Esophagus squamous epithelium (tissue), 5 donors: ENCODE data around the gene SRP68. TPM values are rescaled to one million over a fixed set of nuclear protein-coding genes. Genes with fewer than 3 reads are reported as not detected.
"Not testable (repeated sequence)": the region's sequence is repeated elsewhere in the genome, so short reads cannot be mapped to it uniquely, and the experiment has no call there.

Source experiments
- DNase-seq: peaks from one replicate; lab custom pipeline; 2025; lab: John Stamatoyannopoulos, UW
- H3K27ac ChIP-seq, 4 donors: fragments of 200-600 bp; sonication (generic); one replicate each; pipeline ENCODE4 v1.5.1; 2016 to 2019; ENCODE audit warnings: mild to moderate bottlenecking in 1 of 4
- H3K27me3 ChIP-seq, 4 donors: fragments of 200-600 bp; sonication (generic); 1 replicate in 3 of 4; 2 replicates in 1 of 4; pipeline versions ENCODE4 v1.5.1 to v1.6.0; 2017 to 2021; ENCODE audit warnings: antibody characterized with exemption in 1 of 4
- H3K36me3 ChIP-seq, 3 donors: fragments of 200-600 bp; sonication (generic); one replicate each; pipeline ENCODE4 v1.5.1; 2016 to 2019
- H3K4me1 ChIP-seq, 3 donors: fragments of 200-600 bp; sonication (generic); one replicate each; pipeline ENCODE4 v1.5.1; 2017 to 2019
- H3K4me3 ChIP-seq, 4 donors: fragments of 200-600 bp; sonication (generic); 1 replicate in 3 of 4; 2 replicates in 1 of 4; pipeline ENCODE4 v1.5.1; 2016 to 2019; ENCODE audit warnings: mild to moderate bottlenecking in 2 of 4, moderate library complexity in 1 of 4
- H3K9me3 ChIP-seq, 3 donors: fragments of 200-600 bp; sonication (generic); one replicate each; pipeline ENCODE4 v1.5.1; 2016 to 2019
- CTCF ChIP-seq, 6 experiments: fragments of 450-650 bp in 4 of 6; fragments of 200-600 bp in 2 of 6; sonication (generic) in 2 of 6; IDR thresholded peaks; one replicate each; pipeline ENCODE4 v1.5.1; 2016 to 2019; ENCODE audit warnings: antibody characterized with exemption in 6 of 6, mild to moderate bottlenecking in 4 of 6, moderate library complexity in 4 of 6
- POLR2A ChIP-seq, 4 donors: fragments of 450-650 bp; IDR thresholded peaks; one replicate each; pipeline ENCODE4 v1.6.1; 2017; ENCODE audit warnings: antibody characterized with exemption in 4 of 4, mild to moderate bottlenecking in 4 of 4, moderate library complexity in 3 of 4
- WGBS, 2 donors: methylation state at CpG; one replicate each; pipeline ENCODE4 v1.1.5; 2018; 5-methylcytosine and 5-hydroxymethylcytosine counted together
- intact Hi-C: fragments of 100-400 bp; cut with DNase I; formaldehyde crosslinking; loops from one replicate; pipeline ENCODE4 v1.15.0; 2022
- total RNA-seq, 4 donors: library from RNA; depleted of rRNA; stranded (reverse); fragments of >200 nt; gene quantifications; one replicate each; pipeline ENCODE4 v1.1.0, GENCODE V29; 2016
- donor health status: DM: yes; HTN: yes; CAD: no.

Gene SRP68
- total RNA-seq, 4 donors from 2014 or later, result 40.6 to 78.0 (median 52.7) TPM

DNA sequence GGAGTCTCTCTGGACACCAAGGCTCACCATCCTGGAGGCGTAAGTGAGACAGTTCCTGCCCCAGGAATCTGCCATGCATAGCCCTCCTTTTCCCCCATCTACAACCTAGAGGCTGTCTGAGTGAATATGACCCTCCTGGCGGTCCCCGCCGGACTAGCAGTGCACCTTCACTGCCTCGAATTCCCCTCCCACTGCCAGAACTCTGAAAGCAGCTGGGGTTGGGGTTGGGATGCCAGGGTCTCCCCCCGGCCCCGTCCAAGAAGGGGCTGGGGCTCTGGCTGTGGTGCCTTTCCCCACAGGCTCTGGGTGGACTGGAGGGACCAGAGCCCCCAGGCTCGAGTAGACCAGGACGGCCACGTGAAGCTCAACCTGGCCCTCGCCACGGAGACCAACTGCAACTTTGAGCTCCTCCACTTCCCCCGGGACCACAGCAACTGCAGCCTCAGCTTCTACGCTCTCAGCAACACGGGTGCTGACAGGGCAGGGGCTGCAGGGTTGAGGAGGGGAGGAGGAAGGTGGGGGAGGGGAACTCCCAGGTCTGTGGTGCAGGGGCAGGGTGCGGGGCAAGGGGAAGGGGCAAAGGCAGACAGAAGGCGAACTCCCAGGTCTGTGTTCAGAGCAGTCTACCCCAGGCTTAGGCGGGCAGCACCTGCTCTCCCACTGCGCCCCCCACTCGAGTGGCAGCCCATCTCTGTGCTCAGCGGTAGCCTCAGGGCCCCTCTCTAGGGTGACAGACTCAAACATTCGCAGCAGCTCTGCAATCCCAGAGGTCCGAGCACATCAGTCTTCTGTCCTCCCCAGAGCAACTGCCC is 7.8 kb upstream of the SRP68 start:
- Histone ChIP-seq H3K9me3 (no peaks in the 10 kb centered on the region), H3K4me3 (no peak overlapping the region), H3K27me3 (peaks cover 12 to 57% (median 24%) of the 10 kb centered on the region in 4 donors), H3K27ac (no peak overlapping the region), H3K36me3 (peaks cover 10 to 36% (median 23%) of the 10 kb centered on the region in 3 donors), H3K4me1 (peaks cover 21 to 41% (median 22%) of the 10 kb centered on the region in 3 donors)
- intact Hi-C loops, result no loop called here
- TF ChIP-seq POLR2A (IDR thresholded peaks at IDR 0.05) (no peak), CTCF (IDR thresholded peaks at IDR 0.05) (peak in 2 of 6 experiments; percentile 8 to 30)
- 10 to 33% methylated on average over 5 of the region's 23 CpGs for WGBS, 2 donors
- no peak for DNase-seq

DNA sequence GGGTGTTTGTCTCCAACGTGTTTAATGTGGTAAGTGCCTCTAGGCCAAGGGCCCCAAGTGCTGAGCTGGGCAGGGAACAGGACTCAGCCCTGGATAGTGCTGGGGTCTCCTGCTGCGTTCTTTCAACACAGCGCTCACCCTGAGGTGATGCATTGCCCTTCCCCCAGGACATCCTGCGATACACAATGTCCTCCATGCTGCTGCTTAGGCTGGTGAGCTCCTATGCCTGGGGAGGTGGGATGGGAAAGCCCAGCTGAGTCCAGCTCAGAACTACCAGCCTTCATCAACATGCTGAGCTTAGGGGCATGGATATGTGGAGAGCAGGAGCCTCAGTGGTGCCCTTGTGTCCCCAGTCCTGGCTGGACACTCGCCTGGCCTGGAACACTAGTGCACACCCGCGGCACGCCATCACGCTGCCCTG is 7.2 kb upstream of the SRP68 start:
- DNase-seq, result no peak
- Histone ChIP-seq H3K9me3 (no peaks in the 10 kb centered on the region), H3K36me3 (peaks cover 5 to 30% (median 16%) of the 10 kb centered on the region in 3 donors), H3K4me1 (peaks cover 27 to 47% (median 28%) of the 10 kb centered on the region in 3 donors), H3K27ac (no peak overlapping the region), H3K27me3 (peaks cover 16 to 63% (median 30%) of the 10 kb centered on the region in 4 donors), H3K4me3 (no peak overlapping the region)
- no peak for TF ChIP-seq CTCF (IDR thresholded peaks at IDR 0.05)
- TF ChIP-seq POLR2A (IDR thresholded peaks at IDR 0.05), result no peak
- intact Hi-C loops, result no loop called here
- WGBS, 2 donors, result 24 to 48% methylated on average over 3 to 7 of the region's 9 CpGs

DNA sequence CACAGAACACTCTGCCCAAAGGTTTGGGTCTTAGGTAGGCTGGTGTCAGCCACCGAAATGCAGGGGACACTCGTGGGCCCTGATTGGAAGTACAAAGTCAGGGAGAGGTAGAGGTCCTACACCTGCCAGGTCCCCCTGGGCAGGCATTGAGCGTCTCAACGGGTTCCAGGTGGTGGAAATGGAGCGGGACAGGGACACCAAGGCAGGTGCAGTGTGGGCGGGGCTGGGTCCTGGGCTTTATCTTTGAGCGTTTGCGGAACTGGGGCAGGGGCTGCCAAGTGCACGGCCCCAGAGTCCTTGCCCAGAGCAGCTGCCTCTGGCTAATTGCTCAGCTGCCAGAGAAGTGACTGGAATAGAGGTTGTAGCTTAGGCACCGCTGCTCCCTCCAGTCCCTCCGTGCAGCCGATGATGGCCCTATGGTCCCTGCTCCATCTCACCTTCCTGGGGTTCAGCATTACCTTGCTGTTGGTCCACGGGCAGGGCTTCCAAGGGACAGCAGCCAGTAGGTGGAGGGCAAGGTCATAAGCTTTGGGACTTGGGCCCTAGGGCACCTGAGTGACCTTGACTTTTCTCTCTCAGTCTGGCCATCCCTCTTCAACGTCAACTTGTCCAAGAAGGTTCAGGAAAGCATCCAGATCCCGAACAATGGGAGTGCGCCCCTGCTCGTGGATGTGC is 6.7 kb upstream of the SRP68 start, which contains the start of gene ZACN:
Gene ZACN, plus strand, starts transcription at position 323 of the 675 bp plus-strand sequence. Its CDS starts 83 bp downstream, at position 406.
- Histone ChIP-seq H3K4me3 (no peak within 1 kb of the TSS), H3K27ac (no peak within 1 kb of the TSS), H3K9me3 (no peaks in the 10 kb centered on the region), H3K4me1 (peaks cover 32 to 52% (median 34%) of the 10 kb centered on the region in 3 donors), H3K36me3 (peaks cover 0 to 25% (median 11%) of the 10 kb centered on the region in 3 donors), H3K27me3 (peaks cover 22 to 68% (median 35%) of the 10 kb centered on the region in 4 donors)
- DNase-seq, result no peak
- TF ChIP-seq CTCF (IDR thresholded peaks at IDR 0.05) (no peak), POLR2A (IDR thresholded peaks at IDR 0.05) (no peak)
- intact Hi-C loops, result no loop called here
- 56 to 65% methylated on average over 14 to 17 of the region's 17 CpGs for WGBS, 2 donors

DNA sequence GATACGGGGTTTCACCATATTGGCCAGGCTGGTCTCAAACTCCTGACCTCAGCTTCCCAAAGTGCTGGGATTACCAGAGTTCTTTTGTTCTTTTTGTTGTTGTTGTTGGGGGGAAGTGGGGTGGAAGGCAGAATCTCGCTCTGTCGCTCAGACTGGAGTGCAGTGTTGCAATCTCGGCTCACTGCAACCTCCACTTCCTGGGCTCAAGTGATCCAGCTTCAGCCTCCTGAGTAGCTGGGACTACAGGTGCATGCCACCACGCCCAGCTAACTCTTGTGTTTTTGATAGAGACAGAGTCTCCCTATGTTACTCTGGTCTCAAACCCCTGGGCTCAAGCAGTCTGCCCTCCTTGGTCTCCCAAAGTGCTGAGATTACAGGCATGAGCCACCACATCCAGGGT is 6.1 kb upstream of the SRP68 start:
- H3K4me3 ChIP-seq, intact Hi-C loops, H3K9me3 ChIP-seq, DNase-seq, H3K27ac ChIP-seq: not testable (repeated sequence)
- peaks cover 0 to 18% (median 5%) of the 10 kb centered on the region in 3 donors for H3K36me3 ChIP-seq
- H3K27me3 ChIP-seq, result peaks cover 23 to 75% (median 39%) of the 10 kb centered on the region in 4 donors
- peaks cover 32 to 55% (median 34%) of the 10 kb centered on the region in 3 donors for H3K4me1 ChIP-seq
- WGBS, 2 donors, result 71% methylated on average over 1 to 5 of the region's 5 CpGs

DNA sequence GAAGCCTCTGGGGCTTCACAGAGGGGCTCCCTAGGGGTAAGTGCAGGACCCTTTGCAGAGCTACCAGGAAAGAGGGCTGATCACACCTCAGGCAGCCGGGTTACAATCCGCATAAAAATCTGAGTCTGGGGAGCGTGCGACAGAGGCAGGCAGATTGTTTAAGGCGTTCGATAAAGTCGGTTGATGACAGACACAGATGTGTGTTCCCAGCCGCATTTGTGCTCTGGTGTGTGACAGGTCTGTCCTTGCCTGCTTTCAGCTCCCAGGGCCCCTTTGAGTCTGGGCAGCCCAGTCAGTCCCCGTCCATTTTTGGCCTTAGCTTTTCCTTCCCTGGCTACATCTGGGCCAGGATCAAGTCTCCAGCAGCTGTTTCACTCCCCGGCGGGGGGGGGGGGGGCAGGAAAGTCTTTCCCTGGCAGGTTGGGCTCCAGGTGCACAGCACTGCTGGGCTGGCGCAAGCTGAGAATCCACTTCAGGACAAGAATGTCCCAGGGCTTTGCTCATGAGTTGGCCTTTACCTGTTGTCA is 5.3 kb upstream of the SRP68 start:
- peaks cover 35 to 61% (median 38%) of the 10 kb centered on the region in 3 donors for H3K4me1 ChIP-seq
- H3K4me3 ChIP-seq, result no peak overlapping the region
- 24 to 27% methylated on average over 10 to 12 of the region's 12 CpGs for WGBS, 2 donors
- TF ChIP-seq CTCF (IDR thresholded peaks at IDR 0.05) (no peak), POLR2A (IDR thresholded peaks at IDR 0.05) (no peak)
- no peaks in the 10 kb centered on the region for H3K9me3 ChIP-seq
- peaks cover 23 to 76% (median 39%) of the 10 kb centered on the region in 4 donors for H3K27me3 ChIP-seq
- peaks cover 0 to 11% (median 0%) of the 10 kb centered on the region in 3 donors for H3K36me3 ChIP-seq
- DNase-seq, result no peak
- no peak overlapping the region for H3K27ac ChIP-seq
- intact Hi-C loops, result no loop called here
